Measurements from ENCODE around the gene FKBP1A.

The FKBP1A gene

GRCh38 chr20:1386323-1386722, 6.5 kb downstream of the FKBP1A start:
- H3K4me3 ChIP-seq (ENCODE audit: low read depth, low read length), result no peak overlapping the region
- no peak for TF ChIP-seq CTCF (IDR thresholded peaks at IDR 0.05; ENCODE audit: low read depth, low read length)

DNA sequence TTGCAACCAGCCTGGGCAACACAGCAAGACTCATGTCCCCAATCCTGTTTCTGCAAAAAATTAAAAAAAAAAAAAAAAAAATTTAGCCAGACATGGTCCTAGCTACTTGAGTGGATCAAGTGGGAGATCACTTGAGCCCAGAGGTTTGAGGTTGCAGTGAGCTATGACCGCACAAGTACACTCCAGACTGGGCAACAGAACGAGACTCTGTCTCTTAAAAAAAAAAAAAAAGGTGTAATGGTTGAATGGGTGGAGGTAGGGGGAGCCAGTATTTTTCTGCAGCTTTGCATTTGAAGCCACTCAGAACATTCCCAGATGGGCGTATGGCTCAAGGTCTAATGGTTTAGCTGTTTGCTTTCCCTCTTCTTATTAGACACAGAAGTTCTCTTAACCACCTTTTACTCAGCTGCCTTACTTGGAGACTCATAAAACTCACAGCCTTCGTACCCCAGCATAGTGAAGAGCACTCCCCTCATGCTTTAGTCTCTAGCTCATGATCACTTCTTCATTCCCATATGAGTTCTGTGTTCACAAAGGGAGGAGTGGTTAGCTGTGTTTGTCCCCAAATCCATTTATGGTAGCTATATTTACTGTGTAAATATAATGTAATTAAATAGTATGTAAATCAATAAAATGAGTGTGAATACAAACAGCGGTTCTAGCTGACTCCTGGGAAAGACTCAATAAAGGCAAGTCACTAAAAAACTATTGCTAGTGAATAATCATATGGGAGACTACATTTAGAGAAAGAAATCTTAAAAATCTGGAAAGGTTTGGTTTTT, 9.0 kb downstream of the FKBP1A start:
- H3K4me3 ChIP-seq (ENCODE audit: low read depth, low read length), result no peak overlapping the region
- TF ChIP-seq CTCF (IDR thresholded peaks at IDR 0.05; ENCODE audit: low read depth, low read length), result no peak

GRCh38 chr20:1382670-1383069, 10.2 kb downstream of the FKBP1A start:
- TF ChIP-seq CTCF (IDR thresholded peaks at IDR 0.05; ENCODE audit: low read depth, low read length), result no peak

DNA sequence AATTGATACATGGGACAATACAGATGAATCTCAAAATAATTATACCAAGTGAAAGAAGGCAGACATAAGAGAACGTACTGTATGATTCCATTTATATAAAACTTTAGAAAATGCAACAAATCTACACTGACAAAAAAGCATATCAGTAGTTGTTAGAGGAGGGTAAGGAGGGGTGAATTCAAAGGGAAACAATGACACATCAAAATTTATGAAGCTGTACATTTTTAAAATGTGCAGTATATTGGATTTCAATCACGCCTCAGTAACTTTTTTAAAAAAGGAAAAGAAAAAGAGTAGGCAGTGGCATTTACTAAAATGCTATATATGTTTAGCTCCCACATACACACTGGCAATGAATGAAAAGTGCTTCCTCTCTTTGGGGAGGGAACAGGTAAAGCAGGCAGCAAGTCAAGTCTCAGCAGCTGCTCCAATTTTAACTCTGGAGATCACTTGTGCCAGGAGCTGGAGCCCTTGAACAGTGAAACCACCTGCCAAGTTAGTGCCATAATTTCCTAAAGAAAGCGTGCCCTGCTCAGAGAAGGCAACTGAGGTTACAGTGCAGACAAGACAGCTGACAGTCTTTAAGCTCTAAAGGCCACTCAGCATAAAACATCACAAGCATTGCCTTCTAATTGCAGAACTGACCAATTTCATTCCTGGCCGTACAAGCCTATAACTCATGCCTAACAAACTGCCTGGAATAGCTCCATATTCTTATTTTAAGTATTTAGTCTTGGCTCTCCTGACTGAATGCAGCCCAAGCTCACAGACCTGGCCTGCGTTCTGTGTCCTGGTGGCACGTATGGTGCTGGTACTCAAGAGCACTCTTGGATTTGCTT, 10.9 kb downstream of the FKBP1A start:
- no peak overlapping the region for H3K4me3 ChIP-seq (ENCODE audit: low read depth, low read length)
- no peak for TF ChIP-seq CTCF (IDR thresholded peaks at IDR 0.05; ENCODE audit: low read depth, low read length)

More at GRCh38 chr20:1382670-1383069, 10.2 kb downstream of the FKBP1A start:
- no peak overlapping the region for H3K4me3 ChIP-seq (ENCODE audit: low read depth, low read length)

DNA sequence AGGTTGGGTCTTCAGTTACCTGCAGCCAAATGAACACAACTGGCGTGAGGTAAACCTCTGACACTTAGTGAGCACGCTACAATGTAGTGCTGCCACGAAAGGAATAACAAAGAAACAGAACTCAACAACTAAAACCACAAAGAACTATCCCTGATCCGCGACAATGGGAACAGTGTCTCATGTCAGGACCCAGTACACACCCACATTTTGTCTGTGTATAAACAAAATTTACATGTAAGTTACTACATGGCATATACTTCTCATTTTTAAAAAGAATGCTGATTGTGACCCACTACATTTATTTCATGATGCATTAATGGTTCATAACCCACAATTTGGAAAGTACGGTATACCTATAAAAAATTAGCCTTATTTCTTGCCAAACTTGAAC, 14.1 kb downstream of the FKBP1A start:
- no peak overlapping the region for H3K4me3 ChIP-seq (ENCODE audit: low read depth, low read length)
- TF ChIP-seq CTCF (IDR thresholded peaks at IDR 0.05; ENCODE audit: low read depth, low read length), result no peak

GRCh38 chr20:1377984-1378734, 14.7 kb downstream of the FKBP1A start:
- no peak for TF ChIP-seq CTCF (IDR thresholded peaks at IDR 0.05; ENCODE audit: low read depth, low read length)
- no peak overlapping the region for H3K4me3 ChIP-seq (ENCODE audit: low read depth, low read length)
